GM20431 (cell line): ENCODE data around the gene P2RY8.
"Not testable (repeated sequence)": the region's sequence is repeated elsewhere in the genome, so short reads cannot be mapped to it uniquely, and the experiment has no call there.

ENCODE experiments used
- in situ Hi-C: fragments of 300-500 bp; cut with MseI, MboI; formaldehyde crosslinking; loops from one replicate; pipeline ENCODE4 v1.15.0; 2020; ENCODE audit warnings: low sequenced_read_pairs; ENCODE audit not compliant: unreplicated experiment

Gene P2RY8, protein sequence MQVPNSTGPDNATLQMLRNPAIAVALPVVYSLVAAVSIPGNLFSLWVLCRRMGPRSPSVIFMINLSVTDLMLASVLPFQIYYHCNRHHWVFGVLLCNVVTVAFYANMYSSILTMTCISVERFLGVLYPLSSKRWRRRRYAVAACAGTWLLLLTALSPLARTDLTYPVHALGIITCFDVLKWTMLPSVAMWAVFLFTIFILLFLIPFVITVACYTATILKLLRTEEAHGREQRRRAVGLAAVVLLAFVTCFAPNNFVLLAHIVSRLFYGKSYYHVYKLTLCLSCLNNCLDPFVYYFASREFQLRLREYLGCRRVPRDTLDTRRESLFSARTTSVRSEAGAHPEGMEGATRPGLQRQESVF

GRCh38 chrX:1537031-1537715, at the start of gene P2RY8:
Gene P2RY8, minus strand, starts transcription at chrX:1537185. Its CDS starts 70,627 bp downstream, at chrX:1466558.
- in situ Hi-C loops, result loop anchor here (10.0 kb wide), 1 partner anchor 72 kb away; no protein-coding TSS in a partner anchor

DNA sequence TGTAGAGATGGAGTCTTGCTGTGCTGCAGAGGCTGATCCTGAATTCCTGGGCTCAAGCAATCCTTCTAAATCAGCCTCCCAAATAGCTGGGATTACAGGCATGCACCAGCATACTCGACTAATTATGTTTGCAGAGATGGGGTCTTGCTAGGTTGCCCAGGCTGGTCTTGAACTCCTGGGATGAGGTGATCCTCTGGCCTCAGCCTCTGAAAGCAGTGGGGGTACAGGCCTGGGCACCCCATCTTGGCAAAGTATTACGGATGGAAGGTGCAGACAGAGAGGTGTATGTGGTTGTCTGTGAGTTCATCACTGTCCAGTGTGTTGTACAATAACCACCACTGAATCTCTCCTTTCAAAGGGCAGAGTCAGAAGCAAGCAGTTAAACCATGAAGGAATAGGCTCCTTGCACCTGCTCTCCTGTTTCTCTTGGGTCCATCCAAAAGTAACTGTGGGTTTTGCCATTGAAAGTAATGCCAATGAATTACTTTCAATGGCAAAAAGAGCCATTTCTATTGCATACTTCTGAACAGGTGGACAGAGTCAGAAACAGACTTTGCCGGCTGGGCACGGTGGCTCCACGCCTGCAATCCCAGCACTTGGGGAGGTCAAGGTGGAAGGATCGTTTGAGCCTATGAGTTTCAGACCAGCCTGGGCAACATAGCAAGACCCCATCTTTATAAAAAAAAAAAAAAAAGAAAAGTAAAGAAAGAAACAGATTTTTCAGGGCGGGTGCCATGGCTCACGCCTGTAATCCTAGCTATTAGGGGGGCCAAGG, 47.4 kb upstream of the P2RY8 start:
- in situ Hi-C loops, result no loop called here

DNA sequence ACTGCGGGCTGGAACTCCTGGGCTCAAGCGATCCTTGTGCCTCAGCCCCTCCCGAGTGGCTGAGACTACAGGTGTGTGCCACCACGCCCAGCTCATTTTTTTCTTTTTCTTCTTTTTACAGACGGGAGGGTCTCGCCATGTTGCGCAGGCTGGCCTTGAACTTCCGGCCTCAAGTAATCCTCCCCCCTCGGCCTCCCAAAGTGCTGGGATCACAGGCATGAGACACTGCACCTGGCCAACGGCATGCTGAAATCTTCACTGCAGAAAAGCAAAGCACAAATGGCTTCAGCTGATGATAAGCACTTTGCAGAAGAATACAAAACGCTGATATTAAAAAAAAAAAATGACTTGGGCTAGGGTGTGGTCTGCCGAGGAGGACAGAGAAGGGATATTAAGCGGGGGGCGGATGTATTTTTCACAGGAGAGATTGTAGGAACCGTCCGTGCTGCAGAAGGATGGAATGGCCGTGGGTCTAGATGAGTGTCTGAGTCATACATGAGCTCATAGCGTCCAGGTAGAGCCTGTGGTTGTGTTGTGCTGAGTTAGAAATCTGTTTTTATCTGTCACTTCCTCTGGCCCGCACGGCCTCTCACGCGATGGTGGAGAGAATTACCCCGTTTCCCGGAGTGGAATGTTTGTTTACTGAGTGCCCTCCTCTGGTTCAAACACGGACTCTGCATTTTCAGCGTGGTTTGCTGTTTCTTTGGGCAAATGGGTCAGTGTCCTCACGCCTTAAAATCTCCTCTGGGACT, 45.9 kb upstream of the P2RY8 start:
- in situ Hi-C loops, result no loop called here

DNA sequence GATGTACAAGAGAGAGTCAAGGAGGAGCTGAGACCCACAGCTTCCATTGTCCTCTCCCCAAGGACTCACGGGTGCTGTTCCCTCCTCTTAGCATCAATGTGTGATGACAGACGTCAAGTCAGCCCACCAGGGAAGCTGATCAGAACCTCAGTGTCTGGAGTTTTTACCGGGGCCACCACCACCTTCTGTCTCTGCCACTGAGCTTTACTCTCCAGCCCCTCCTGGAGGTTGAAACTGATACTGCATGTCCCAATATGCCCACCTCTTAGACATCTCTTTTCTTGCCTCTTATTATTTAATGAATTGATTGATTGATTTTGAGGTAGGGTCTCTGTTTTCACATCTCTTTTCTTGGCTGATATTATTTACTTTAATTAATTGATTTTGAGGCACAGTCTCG, 44.1 kb upstream of the P2RY8 start:
- in situ Hi-C loops, result no loop called here

DNA sequence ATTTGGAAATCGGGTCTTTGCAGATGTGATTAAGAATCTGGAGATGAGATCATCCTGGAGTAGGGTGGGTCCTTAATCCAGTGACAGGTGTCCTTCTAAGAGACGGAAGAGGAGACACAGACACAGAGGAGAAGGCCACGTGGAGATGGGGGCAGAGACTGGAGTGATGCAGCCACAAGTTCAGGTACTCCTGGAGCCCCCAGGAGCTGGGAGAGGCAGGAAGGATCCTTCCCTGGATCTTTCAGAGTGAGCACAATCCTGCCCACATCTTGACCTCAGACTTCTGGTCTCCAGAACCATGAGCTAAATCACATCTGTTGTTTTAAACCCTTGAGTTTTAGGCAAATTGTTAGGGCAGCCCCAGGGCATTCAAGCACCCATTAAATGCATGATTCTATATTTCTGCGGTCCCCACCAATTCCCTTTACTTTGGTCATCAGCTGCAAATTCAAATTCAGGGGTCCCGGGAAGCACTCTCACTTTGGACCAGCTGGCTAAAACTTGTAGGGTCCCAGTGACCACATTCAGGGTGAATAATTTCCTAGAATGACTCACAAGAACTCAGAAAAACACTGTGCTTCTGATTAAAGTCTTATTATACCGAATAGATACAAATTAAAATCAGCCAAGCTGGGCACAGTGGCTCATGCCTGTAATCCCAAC, 41.7 kb upstream of the P2RY8 start:
- in situ Hi-C loops, result no loop called here

DNA sequence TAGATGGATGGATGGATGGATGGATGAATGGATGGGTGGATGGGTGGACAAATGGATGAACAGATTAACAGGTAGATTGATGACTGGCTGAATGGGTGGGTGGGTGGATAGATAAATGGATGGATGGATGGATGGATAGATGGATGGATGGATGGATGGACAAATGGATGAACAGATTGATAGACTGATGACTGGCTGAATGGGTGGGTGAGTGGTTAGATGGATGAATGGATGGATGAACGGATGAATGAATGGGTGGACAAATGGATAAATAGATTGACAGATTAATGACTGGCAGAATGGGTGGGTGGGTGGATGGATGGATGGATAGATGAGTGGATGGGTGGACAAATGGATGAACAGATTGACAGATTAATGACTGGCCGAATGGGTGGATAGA, 40.9 kb upstream of the P2RY8 start:
- in situ Hi-C loops, result no loop called here

GRCh38 chrX:1576201-1576992, 39.4 kb upstream of the P2RY8 start:
- in situ Hi-C loops, result no loop called here

GRCh38 chrX:1574181-1574580, 37.2 kb upstream of the P2RY8 start:
- in situ Hi-C loops, result not testable (repeated sequence)

DNA sequence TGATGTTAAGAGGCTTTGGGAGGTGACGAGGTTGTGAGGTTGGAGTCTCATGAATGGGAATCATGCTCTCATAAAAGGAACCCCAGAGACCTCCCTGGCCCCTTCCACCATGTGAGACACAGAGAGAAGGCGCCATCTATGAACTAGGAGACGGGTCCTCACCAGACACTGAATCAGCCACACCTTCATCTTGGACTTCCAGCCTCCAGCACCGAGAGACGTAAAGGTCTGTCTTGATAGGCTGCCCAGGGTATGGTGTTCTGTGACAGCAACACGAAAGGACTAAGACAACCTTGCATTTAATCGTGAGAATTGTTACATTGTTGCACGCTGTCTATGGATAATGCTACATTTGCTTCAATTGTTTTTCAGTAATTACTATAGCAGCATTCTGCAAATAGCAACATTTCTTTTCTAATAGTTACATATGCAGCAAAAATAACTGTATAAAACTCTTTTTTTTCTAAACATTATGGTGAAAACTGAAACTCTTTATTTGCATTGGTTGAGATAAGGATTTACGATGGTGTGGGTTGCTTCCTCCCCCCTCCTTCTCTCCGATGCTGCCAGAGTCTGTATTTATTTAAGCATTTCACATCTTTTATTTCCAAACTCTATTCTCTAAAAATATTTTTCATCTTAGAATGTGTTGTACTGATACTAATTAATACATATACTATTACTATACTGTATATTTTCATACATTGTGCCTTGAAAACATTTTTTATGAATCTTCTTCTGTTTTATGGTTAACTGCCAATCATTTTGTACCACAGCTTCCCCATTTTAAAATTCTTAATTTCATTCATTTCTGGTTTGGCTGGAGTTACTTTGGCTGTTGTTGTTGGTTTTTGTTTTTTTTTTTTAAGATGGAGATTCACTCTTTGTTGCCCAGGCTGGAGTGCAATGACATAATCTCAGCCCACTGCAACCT, 28.0 kb upstream of the P2RY8 start:
- in situ Hi-C loops, result no loop called here

GRCh38 chrX:1564077-1564476, 27.1 kb upstream of the P2RY8 start:
- in situ Hi-C loops, result not testable (repeated sequence)

- in situ Hi-C loops, result no loop called here
These were observed 24.2 kb upstream of the P2RY8 start for GRCh38 chrX:1561164-1561563.

DNA sequence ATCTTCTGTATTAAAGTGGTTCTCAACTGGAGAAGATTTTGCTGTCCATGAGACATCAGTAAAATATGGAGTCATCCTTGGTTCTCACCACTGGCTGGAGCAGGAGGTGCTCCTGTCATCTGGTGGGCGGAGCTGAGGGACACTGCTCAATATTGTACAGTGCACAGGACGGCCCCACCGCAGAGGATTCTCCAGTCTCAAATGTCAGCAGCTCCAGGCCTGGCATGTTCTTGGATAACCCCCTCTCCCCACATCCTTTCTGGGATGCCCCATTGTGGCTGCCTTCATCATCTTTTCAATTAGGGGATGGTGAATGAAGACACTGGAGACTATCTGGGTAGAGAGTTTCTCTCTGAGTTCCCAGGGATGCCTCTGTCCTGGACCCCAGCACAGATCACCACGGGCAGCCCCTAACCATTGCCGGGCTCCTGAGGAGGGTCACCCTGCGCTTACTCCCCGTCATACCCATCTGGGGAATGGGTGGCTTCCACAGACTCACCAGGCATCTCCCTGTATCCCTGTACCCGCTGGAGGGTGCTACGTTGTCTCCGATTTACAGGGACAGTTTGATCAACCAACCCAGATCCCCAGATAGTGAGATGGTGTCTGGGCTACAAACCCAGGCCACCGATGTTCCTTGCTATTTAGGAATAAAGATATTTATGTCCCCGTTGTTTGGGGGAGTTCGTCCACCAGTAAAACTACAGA, 21.9 kb upstream of the P2RY8 start:
- in situ Hi-C loops, result no loop called here

GRCh38 chrX:1557442-1557841, 20.5 kb upstream of the P2RY8 start:
- in situ Hi-C loops, result not testable (repeated sequence)

DNA sequence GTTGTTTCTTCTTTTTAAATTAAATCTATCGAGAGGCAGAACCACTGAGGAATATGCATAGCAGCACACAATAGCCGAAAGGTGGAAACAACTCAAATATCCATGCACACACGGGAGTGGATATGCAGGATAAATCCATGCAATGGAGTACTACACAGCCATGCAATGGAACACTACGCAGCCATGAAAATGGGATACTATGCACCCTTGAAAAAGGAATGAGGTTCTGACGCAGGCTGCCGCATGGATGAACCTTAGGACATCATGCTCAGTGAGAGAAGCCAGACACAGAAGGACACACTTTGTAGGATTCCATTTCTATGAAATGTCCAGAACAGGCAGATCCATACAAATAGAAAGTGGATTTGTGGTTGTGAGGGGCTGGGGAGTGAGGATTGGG, 18.4 kb upstream of the P2RY8 start:
- in situ Hi-C loops, result no loop called here

DNA sequence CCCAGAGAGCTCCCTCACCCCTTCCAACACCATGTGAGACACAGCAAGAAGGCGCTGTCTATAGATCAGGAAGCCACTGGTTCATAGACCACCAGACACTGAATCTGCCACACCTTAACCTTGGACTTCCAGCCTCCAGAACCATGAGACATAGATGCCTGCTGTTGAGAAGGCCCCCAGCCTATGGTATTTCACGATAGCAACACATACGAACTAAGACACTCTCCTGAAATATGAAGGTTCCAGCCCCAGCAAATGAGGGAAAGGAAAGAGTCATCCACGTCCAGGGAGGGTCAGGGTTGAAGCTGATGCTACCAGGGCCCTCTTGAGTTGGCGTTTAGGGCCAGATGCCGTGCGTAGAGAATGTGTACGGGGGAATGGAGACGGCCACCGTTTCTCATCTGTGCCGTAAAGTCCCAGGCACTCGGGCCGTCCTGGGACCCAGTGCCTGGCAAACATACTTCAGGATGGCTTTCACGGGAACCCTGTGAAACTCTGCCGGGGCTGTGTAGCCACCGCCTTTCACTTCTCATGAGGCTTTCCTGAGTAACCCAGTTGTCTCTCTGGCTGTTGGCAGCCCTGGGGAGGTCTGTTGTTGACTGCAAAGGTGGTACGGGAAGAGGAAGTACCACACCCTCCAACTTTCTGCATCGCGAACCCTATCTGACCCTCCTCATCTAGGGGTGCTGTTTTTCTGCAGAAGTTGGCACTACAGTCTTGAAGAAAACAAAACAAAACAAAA, 17.7 kb upstream of the P2RY8 start:
- in situ Hi-C loops, result no loop called here

- in situ Hi-C loops, result no loop called here
These were observed 15.1 kb upstream of the P2RY8 start for GRCh38 chrX:1551959-1552546.
